NB4 (cell line): ENCODE results near the gene LRP1B.

ENCODE experiments used
- POLR2A ChIP-seq: IDR thresholded peaks from 2 replicates; pipeline ENCODE4 v1.6.1; 2011; ENCODE audit warnings: mild to moderate bottlenecking; ENCODE audit not compliant: insufficient read length; ENCODE audit errors: extremely low read depth
- TF ChIP-seq, protein P1 (sequence below): IDR thresholded peaks from one replicate; pipeline ENCODE4 v1.5.1; 2012; ENCODE audit warnings: low read depth, low read length
- TF ChIP-seq, protein P2 (sequence below): IDR thresholded peaks from 2 replicates; pipeline ENCODE4 v1.6.1; 2011; ENCODE audit warnings: low read depth, low read length

DNA sequence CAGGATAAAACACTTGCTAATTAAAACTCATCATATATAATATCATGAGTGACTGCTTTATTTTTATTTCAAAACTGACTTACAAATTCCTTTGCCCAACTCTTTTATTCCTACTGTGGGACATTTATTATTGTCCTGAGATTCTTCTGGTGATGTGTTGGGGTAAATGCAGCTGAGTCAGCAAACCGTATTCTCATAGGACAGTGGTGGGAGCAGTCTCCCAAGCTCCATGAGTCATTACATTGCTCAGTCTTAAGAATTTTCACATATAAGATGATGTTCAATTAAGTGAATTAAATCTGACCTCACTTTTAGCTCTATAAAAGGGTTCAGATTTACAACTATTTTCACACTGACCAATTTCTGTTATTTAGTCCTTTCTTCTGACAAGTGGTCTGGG, 1530.7 kb downstream of the LRP1B start:
- TF ChIP-seq, protein P1, sequence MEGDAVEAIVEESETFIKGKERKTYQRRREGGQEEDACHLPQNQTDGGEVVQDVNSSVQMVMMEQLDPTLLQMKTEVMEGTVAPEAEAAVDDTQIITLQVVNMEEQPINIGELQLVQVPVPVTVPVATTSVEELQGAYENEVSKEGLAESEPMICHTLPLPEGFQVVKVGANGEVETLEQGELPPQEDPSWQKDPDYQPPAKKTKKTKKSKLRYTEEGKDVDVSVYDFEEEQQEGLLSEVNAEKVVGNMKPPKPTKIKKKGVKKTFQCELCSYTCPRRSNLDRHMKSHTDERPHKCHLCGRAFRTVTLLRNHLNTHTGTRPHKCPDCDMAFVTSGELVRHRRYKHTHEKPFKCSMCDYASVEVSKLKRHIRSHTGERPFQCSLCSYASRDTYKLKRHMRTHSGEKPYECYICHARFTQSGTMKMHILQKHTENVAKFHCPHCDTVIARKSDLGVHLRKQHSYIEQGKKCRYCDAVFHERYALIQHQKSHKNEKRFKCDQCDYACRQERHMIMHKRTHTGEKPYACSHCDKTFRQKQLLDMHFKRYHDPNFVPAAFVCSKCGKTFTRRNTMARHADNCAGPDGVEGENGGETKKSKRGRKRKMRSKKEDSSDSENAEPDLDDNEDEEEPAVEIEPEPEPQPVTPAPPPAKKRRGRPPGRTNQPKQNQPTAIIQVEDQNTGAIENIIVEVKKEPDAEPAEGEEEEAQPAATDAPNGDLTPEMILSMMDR, result no peak
- TF ChIP-seq, protein P2, sequence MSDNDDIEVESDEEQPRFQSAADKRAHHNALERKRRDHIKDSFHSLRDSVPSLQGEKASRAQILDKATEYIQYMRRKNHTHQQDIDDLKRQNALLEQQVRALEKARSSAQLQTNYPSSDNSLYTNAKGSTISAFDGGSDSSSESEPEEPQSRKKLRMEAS, result no peak
- TF ChIP-seq POLR2A, result no peak
